Measurements from ENCODE around the gene HIVEP3.
A peak's percentile ranks its signal among the peaks of the same experiment; 100 is the strongest.

HIVEP3 gene

GRCh38 chr1:41490911-41491310 lies 427.8 kb downstream of the HIVEP3 start:
- TF ChIP-seq SUZ12 (IDR thresholded peaks at IDR 0.05; ENCODE audit: extremely low read depth, insufficient read depth, insufficient read length) (no peak), ZNF274 (IDR thresholded peaks at IDR 0.05; ENCODE audit: low read depth, low read length) (no peak), YY1 (IDR thresholded peaks at IDR 0.05; ENCODE audit: insufficient read depth, insufficient read length) (no peak)
- peaks cover 20% of the 10 kb centered on the region for H3K36me3 ChIP-seq (ENCODE audit: insufficient read depth, insufficient read length, low read length)
- H3K9ac ChIP-seq (ENCODE audit: insufficient read length, low read depth) = no peak overlapping the region
- H3K27me3 ChIP-seq (ENCODE audit: insufficient read depth, insufficient read length) = peaks cover 4% of the 10 kb centered on the region
- H3K4me1 ChIP-seq (ENCODE audit: insufficient read depth, insufficient read length) = peaks cover 26% of the 10 kb centered on the region
- no peaks in the 10 kb centered on the region for H3K9me3 ChIP-seq (ENCODE audit: insufficient read depth, low read length)
- no peak overlapping the region for H3K4me3 ChIP-seq (ENCODE audit: insufficient read length, low read depth)
- no peak for DNase-seq (ENCODE audit: low read depth, low spot score)

DNA sequence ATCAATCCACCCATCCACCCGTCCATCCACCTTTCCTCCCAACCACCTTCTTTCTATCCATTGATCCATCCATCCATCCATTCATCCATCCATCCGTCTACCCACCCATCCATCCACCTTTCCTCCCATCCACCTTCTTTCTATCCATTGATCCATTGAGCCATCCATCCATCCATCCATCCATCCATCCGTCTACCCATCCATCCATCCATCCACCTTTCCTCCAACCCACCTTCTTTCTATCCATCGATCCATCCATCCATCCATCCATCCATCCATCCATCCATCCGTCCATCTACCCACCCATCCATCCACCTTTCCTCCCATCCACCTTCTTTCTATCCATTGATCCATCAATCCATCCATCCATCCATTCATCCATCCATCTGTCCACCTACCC lies 429.2 kb downstream of the HIVEP3 start:
- H3K9ac ChIP-seq (ENCODE audit: insufficient read length, low read depth) = no peak overlapping the region
- H3K4me1 ChIP-seq (ENCODE audit: insufficient read depth, insufficient read length) = peaks cover 26% of the 10 kb centered on the region
- H3K36me3 ChIP-seq (ENCODE audit: insufficient read depth, insufficient read length, low read length) = peaks cover 20% of the 10 kb centered on the region
- no peak for TF ChIP-seq ZNF274 (IDR thresholded peaks at IDR 0.05; ENCODE audit: low read depth, low read length)
- no peak for TF ChIP-seq SUZ12 (IDR thresholded peaks at IDR 0.05; ENCODE audit: extremely low read depth, insufficient read depth, insufficient read length)
- TF ChIP-seq YY1 (IDR thresholded peaks at IDR 0.05; ENCODE audit: insufficient read depth, insufficient read length) = no peak
- DNase-seq (ENCODE audit: low read depth, low spot score) = no peak
- no peaks in the 10 kb centered on the region for H3K9me3 ChIP-seq (ENCODE audit: insufficient read depth, low read length)
- H3K4me3 ChIP-seq (ENCODE audit: insufficient read length, low read depth) = no peak overlapping the region
- peaks cover 4% of the 10 kb centered on the region for H3K27me3 ChIP-seq (ENCODE audit: insufficient read depth, insufficient read length)

DNA sequence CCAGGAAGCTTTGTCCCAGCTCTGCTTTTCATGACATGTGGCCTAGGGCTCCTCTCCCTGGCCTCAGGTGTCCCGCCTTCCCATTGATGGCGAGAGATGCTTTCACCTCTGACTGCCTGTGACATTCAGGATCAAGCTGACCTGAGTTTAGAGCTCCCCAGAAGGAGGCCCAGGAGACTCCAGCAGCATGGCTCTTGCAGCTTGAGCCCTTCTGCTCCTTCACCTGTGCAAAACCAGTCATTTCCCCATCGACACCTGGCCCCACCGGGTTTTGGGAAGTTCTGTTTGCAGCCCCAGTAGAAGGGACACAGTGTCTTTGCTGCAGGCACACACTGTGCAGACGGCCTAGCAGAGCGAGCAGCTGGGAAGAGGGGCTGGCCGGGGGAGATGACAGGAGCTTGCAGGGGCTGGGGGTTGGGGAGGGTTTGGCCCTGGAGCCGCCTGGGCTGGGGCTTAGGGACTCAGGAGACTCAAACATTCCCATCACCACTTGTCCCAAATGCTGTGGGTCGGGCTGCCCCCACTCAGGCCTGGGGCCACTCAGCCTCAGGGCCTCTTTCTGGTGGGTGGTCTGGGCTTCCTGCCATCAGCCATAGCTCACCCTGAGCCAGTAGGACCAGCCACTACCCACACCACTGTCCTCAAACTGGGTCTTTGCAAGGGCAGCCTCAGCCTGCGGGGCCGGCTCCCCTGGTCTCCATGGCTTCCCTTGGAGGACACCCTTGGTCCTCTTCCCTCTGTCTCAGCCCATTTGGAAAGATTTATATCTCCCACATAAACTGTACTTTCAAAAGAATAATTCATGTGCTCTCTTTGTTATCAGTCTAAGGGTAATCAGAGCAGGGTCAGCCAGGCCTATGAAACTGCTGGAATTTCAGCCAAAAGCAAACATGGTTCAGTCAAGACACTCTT lies 430.4 kb downstream of the HIVEP3 start:
- TF ChIP-seq YY1 (IDR thresholded peaks at IDR 0.05; ENCODE audit: insufficient read depth, insufficient read length) = no peak
- no peak for TF ChIP-seq ZNF274 (IDR thresholded peaks at IDR 0.05; ENCODE audit: low read depth, low read length)
- no peak for TF ChIP-seq SUZ12 (IDR thresholded peaks at IDR 0.05; ENCODE audit: extremely low read depth, insufficient read depth, insufficient read length)
- no peak overlapping the region for H3K4me3 ChIP-seq (ENCODE audit: insufficient read length, low read depth)
- peaks cover 37% of the 10 kb centered on the region for H3K4me1 ChIP-seq (ENCODE audit: insufficient read depth, insufficient read length)

GRCh38 chr1:41487126-41488039 lies 431.3 kb downstream of the HIVEP3 start:
- Histone ChIP-seq H3K36me3 (ENCODE audit: insufficient read depth, insufficient read length, low read length) (peaks cover 14% of the 10 kb centered on the region), H3K4me3 (ENCODE audit: insufficient read length, low read depth) (peak overlapping the region; percentile 19), H3K9me3 (ENCODE audit: insufficient read depth, low read length) (no peaks in the 10 kb centered on the region), H3K9ac (ENCODE audit: insufficient read length, low read depth) (peak overlapping the region; percentile 76), H3K4me1 (ENCODE audit: insufficient read depth, insufficient read length) (peaks cover 46% of the 10 kb centered on the region), H3K27me3 (ENCODE audit: insufficient read depth, insufficient read length) (peaks cover 4% of the 10 kb centered on the region)
- DNase-seq (ENCODE audit: low read depth, low spot score) = no peak
- TF ChIP-seq ZNF274 (IDR thresholded peaks at IDR 0.05; ENCODE audit: low read depth, low read length) (no peak), YY1 (IDR thresholded peaks at IDR 0.05; ENCODE audit: insufficient read depth, insufficient read length) (no peak), SUZ12 (IDR thresholded peaks at IDR 0.05; ENCODE audit: extremely low read depth, insufficient read depth, insufficient read length) (no peak)

More for the DNA sequence above, 430.4 kb downstream of the HIVEP3 start:
- Histone ChIP-seq H3K36me3 (ENCODE audit: insufficient read depth, insufficient read length, low read length) (peaks cover 20% of the 10 kb centered on the region), H3K9me3 (ENCODE audit: insufficient read depth, low read length) (no peaks in the 10 kb centered on the region), H3K27me3 (ENCODE audit: insufficient read depth, insufficient read length) (peaks cover 4% of the 10 kb centered on the region), H3K9ac (ENCODE audit: insufficient read length, low read depth) (peak overlapping the region; percentile 6)
- DNase-seq (ENCODE audit: low read depth, low spot score) = no peak

DNA sequence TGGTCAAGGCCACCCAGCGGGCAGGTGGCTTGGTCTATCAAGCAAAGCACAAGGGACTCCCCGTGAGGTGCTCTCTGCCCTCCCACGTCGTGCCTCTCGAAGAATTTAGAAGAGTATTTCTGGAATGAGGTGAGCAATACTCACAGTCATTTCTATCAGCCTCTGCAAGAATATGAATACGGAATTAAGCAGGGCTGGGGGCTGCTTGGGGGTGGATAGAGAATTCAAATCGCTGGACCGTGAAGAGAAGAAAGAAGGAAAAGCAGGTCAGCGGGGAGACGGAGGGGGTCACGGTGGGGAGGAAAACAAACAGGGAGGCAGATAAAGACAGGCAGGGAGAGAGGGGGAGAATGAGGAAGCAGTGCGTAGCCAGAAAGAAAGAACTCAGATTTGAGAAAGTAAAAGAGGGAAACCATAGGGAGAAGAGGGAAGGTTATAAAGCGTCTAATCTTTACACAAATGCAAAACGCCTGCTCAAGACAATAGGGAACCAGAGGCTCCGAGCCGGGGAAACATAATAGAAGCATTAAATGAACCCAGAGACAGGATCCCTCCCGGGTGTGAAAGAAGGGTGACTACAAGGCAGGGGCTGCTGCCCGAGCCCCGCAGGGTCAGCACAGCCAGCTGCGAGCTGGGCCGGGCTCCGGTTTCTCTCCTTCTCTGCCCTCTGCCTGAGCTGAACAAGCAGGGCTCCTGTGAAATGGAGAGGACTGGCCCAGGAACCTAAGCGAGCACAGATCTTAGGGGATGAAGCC lies 432.2 kb downstream of the HIVEP3 start:
- Histone ChIP-seq H3K36me3 (ENCODE audit: insufficient read depth, insufficient read length, low read length) (peaks cover 7% of the 10 kb centered on the region), H3K9me3 (ENCODE audit: insufficient read depth, low read length) (no peaks in the 10 kb centered on the region), H3K9ac (ENCODE audit: insufficient read length, low read depth) (peak overlapping the region; percentile 76), H3K4me3 (ENCODE audit: insufficient read length, low read depth) (peak overlapping the region; percentile 19), H3K27me3 (ENCODE audit: insufficient read depth, insufficient read length) (peaks cover 4% of the 10 kb centered on the region), H3K4me1 (ENCODE audit: insufficient read depth, insufficient read length) (peaks cover 51% of the 10 kb centered on the region)
- TF ChIP-seq ZNF274 (IDR thresholded peaks at IDR 0.05; ENCODE audit: low read depth, low read length) (no peak), YY1 (IDR thresholded peaks at IDR 0.05; ENCODE audit: insufficient read depth, insufficient read length) (no peak), SUZ12 (IDR thresholded peaks at IDR 0.05; ENCODE audit: extremely low read depth, insufficient read depth, insufficient read length) (no peak)
- peak; percentile 65 for DNase-seq (ENCODE audit: low read depth, low spot score)

- no peaks in the 10 kb centered on the region for H3K9me3 ChIP-seq (ENCODE audit: insufficient read depth, low read length)
- TF ChIP-seq SUZ12 (IDR thresholded peaks at IDR 0.05; ENCODE audit: extremely low read depth, insufficient read depth, insufficient read length) = no peak
- no peak overlapping the region for H3K4me3 ChIP-seq (ENCODE audit: insufficient read length, low read depth)
- H3K9ac ChIP-seq (ENCODE audit: insufficient read length, low read depth) = peak overlapping the region; percentile 2
- H3K27me3 ChIP-seq (ENCODE audit: insufficient read depth, insufficient read length) = peaks cover 4% of the 10 kb centered on the region
- peaks cover 3% of the 10 kb centered on the region for H3K36me3 ChIP-seq (ENCODE audit: insufficient read depth, insufficient read length, low read length)
- DNase-seq (ENCODE audit: low read depth, low spot score) = no peak
- H3K4me1 ChIP-seq (ENCODE audit: insufficient read depth, insufficient read length) = peaks cover 51% of the 10 kb centered on the region
These were observed 432.7 kb downstream of the HIVEP3 start for GRCh38 chr1:41486053-41486370.
